ENCODE results near the gene NELFCD.
A peak's percentile ranks its signal among the peaks of the same experiment; 100 is the strongest.

NELFCD gene

DNA sequence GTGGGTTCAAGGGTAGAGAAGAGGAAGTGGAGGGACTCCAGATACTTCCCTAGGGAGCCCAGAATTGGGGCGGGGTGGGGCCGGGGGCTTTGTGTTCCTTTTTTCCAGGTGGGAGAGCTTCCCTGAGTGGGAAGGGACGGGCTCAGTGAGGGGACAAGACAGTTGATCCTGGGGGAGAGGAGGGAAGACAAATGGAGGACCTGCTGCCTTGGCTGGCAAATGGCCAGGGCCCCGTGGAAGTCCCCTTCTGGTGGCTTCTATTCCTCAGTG is 23.4 kb downstream of the NELFCD start:
- Histone ChIP-seq H3K4me1 (ENCODE audit: control insufficient read depth, insufficient read depth, low read length) (peaks cover 5% of the 10 kb centered on the region; the same call in 1 of the 2 replicates), H3K27ac (ENCODE audit: extremely low read depth, low read depth, low read length) (no peak overlapping the region), H3K9me3 (ENCODE audit: control insufficient read depth, insufficient read depth, low read depth, low read length) (no peaks in the 10 kb centered on the region), H3K4me3 (ENCODE audit: low read depth, low read length) (no peak overlapping the region), H3K36me3 (ENCODE audit: control insufficient read depth in 2 of 2, insufficient read depth in 1 of 2, low read length in 2 of 2) (peaks cover 0 to 17% of the 10 kb centered on the region in 2 experiments; a peak in 1 of 3 replicates)
- CTCF ChIA-PET: no interaction called here
- POLR2A ChIA-PET: no interaction called here
- TF ChIP-seq ZNF112 (tag by site-specific recombination; IDR thresholded peaks at IDR 0.05): no peak
- no peak for TF ChIP-seq ZNF626 (tag by site-specific recombination; IDR thresholded peaks at IDR 0.05)
- TF ChIP-seq TRIM28 (IDR thresholded peaks at IDR 0.05; ENCODE audit: borderline replicate concordance, low read length): no peak
- no peak for TF ChIP-seq ZNF548 (tag by site-specific recombination; IDR thresholded peaks at IDR 0.05)
- no peak for TF ChIP-seq ZSCAN30 (tag by site-specific recombination; IDR thresholded peaks at IDR 0.05)
- TF ChIP-seq ZNF157 (tag by site-specific recombination; IDR thresholded peaks at IDR 0.05): no peak
- TF ChIP-seq, protein P1, sequence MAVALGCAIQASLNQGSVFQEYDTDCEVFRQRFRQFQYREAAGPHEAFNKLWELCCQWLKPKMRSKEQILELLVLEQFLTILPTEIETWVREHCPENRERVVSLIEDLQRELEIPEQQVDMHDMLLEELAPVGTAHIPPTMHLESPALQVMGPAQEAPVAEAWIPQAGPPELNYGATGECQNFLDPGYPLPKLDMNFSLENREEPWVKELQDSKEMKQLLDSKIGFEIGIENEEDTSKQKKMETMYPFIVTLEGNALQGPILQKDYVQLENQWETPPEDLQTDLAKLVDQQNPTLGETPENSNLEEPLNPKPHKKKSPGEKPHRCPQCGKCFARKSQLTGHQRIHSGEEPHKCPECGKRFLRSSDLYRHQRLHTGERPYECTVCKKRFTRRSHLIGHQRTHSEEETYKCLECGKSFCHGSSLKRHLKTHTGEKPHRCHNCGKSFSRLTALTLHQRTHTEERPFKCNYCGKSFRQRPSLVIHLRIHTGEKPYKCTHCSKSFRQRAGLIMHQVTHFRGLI (tag by site-specific recombination; IDR thresholded peaks at IDR 0.05): no peak
- TF ChIP-seq ZNF777 (tag by site-specific recombination; IDR thresholded peaks at IDR 0.05; ENCODE audit: borderline replicate concordance): no peak
- no peak for TF ChIP-seq BCL11B (tag by site-specific recombination; IDR thresholded peaks at IDR 0.05; ENCODE audit: low read depth)
- no peak for TF ChIP-seq ZBTB1 (tag by site-specific recombination; IDR thresholded peaks at IDR 0.05)
- no peak for TF ChIP-seq ZNF335 (tag by site-specific recombination; conservative IDR thresholded peaks at IDR 0.05)
- no peak for TF ChIP-seq KLF7 (tag by site-specific recombination; IDR thresholded peaks at IDR 0.05; ENCODE audit: borderline replicate concordance)

- H3K9me3 ChIP-seq (ENCODE audit: control insufficient read depth, insufficient read depth, low read depth, low read length): no peaks in the 10 kb centered on the region
- POLR2A ChIA-PET: no interaction called here
- CTCF ChIA-PET: no interaction called here
- TF ChIP-seq SCRT2 (tag by site-specific recombination; IDR thresholded peaks at IDR 0.05) (peak; percentile 93), ZNF175 (tag by site-specific recombination; IDR thresholded peaks at IDR 0.05) (no peak), SCRT1 (tag by site-specific recombination; IDR thresholded peaks at IDR 0.05; ENCODE audit: borderline replicate concordance) (0 out of 2 replicates have a peak, but pooled peaks have one; percentile 23)
- H3K27ac ChIP-seq (ENCODE audit: extremely low read depth, low read depth, low read length): no peak overlapping the region
- H3K4me3 ChIP-seq (ENCODE audit: low read depth, low read length): no peak overlapping the region
- peaks cover 5% of the 10 kb centered on the region; the same call in 1 of the 2 replicates for H3K4me1 ChIP-seq (ENCODE audit: control insufficient read depth, insufficient read depth, low read length)
- H3K36me3 ChIP-seq (ENCODE audit: control insufficient read depth in 2 of 2, insufficient read depth in 1 of 2, low read length in 2 of 2): peaks cover 0 to 16% of the 10 kb centered on the region in 2 experiments; a peak in 1 of 3 replicates
These were observed 23.9 kb downstream of the NELFCD start for GRCh38 chr20:59004763-59005522.

- ChIA-PET POLR2A (no interaction called here), CTCF (interaction anchor here (0.7 kb wide), 1 partner anchor 26 kb away, joined by 3 read pairs; the partner anchor contains the start of gene ATP5F1E)
- H3K9me3 ChIP-seq (ENCODE audit: control insufficient read depth, insufficient read depth, low read depth, low read length): no peaks in the 10 kb centered on the region
- peaks cover 0 to 16% of the 10 kb centered on the region in 2 experiments; a peak in 1 of 3 replicates for H3K36me3 ChIP-seq (ENCODE audit: control insufficient read depth in 2 of 2, insufficient read depth in 1 of 2, low read length in 2 of 2)
- peak overlapping the region; percentile 59 for H3K4me3 ChIP-seq (ENCODE audit: low read depth, low read length)
- H3K27ac ChIP-seq (ENCODE audit: extremely low read depth, low read depth, low read length): no peak overlapping the region; the same call in 1 of the 2 replicates
- H3K4me1 ChIP-seq (ENCODE audit: control insufficient read depth, insufficient read depth, low read length): peaks cover 5% of the 10 kb centered on the region; the same call in 1 of the 2 replicates
- no peak for TF ChIP-seq ZSCAN16 (tag by site-specific recombination; IDR thresholded peaks at IDR 0.05)
- no peak for TF ChIP-seq ZNF585B (tag by site-specific recombination; IDR thresholded peaks at IDR 0.05)
- no peak for TF ChIP-seq ZFP41 (tag by site-specific recombination; IDR thresholded peaks at IDR 0.05; ENCODE audit: borderline replicate concordance)
- TF ChIP-seq OVOL3 (tag by site-specific recombination; IDR thresholded peaks at IDR 0.05): no peak
- TF ChIP-seq, protein P2, sequence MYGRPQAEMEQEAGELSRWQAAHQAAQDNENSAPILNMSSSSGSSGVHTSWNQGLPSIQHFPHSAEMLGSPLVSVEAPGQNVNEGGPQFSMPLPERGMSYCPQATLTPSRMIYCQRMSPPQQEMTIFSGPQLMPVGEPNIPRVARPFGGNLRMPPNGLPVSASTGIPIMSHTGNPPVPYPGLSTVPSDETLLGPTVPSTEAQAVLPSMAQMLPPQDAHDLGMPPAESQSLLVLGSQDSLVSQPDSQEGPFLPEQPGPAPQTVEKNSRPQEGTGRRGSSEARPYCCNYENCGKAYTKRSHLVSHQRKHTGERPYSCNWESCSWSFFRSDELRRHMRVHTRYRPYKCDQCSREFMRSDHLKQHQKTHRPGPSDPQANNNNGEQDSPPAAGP (tag by site-specific recombination; IDR thresholded peaks at IDR 0.05): no peak
- no peak for TF ChIP-seq KLF8 (tag by site-specific recombination; IDR thresholded peaks at IDR 0.05)
- no peak for TF ChIP-seq ZNF311 (tag by site-specific recombination; IDR thresholded peaks at IDR 0.05; ENCODE audit: borderline replicate concordance)
- TF ChIP-seq ZXDB (tag by site-specific recombination; IDR thresholded peaks at IDR 0.05): no peak
- no peak for TF ChIP-seq HIC1 (tag by site-specific recombination; IDR thresholded peaks at IDR 0.05)
- TF ChIP-seq BCL11A (tag by site-specific recombination; IDR thresholded peaks at IDR 0.05; ENCODE audit: low read depth): no peak
- TF ChIP-seq BCL11B (tag by site-specific recombination; IDR thresholded peaks at IDR 0.05; ENCODE audit: low read depth): no peak
- TF ChIP-seq, protein P3, sequence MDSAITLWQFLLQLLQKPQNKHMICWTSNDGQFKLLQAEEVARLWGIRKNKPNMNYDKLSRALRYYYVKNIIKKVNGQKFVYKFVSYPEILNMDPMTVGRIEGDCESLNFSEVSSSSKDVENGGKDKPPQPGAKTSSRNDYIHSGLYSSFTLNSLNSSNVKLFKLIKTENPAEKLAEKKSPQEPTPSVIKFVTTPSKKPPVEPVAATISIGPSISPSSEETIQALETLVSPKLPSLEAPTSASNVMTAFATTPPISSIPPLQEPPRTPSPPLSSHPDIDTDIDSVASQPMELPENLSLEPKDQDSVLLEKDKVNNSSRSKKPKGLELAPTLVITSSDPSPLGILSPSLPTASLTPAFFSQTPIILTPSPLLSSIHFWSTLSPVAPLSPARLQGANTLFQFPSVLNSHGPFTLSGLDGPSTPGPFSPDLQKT (IDR thresholded peaks at IDR 0.05; ENCODE audit: borderline replicate concordance, low read depth, low read length): no peak
These were observed 24.6 kb downstream of the NELFCD start for GRCh38 chr20:59005523-59006166.

All from HEK293 (cell line).